ENCODE measurements around the gene POP7. TPM values are rescaled to one million over a fixed set of nuclear protein-coding genes. Genes with fewer than 3 reads are reported as not detected.

POP7 gene
- total RNA-seq, 1 experiment from 2014 or later = 79.2 TPM

DNA sequence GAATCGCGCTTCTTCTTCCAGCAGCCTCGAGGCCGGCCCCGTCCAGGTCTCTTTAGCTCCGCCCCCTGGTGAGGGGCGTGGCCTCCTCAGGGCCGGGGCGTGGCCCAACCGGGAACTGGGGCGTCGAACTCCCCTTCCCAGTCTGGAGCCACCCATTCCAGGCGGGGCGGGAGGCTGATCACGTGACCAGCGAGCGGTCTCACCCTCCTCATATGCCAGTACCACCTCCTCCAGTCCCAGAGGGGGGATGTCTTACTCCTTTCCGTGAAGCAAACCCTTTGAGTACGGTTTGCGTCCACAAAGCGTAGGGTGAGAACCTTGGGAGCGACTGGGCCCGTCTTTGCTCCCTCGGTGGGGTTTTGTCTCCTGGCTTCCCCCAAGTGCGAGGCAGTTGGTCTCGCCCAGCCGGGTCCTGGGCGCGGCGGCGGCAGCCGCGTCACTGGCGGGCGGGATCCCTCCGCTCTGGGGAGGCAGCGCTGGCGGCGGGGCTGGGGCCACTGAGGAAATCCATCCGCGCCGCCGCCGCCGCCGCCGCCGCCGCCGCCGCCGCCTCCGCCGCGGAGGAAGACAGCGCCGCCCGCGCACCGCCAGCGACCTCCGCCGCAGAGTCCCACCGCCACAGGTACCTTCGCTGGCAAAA is 32.5 kb upstream of the POP7 start, which contains the start of gene GNB2 (continued):
- TF ChIP-seq, protein P1, sequence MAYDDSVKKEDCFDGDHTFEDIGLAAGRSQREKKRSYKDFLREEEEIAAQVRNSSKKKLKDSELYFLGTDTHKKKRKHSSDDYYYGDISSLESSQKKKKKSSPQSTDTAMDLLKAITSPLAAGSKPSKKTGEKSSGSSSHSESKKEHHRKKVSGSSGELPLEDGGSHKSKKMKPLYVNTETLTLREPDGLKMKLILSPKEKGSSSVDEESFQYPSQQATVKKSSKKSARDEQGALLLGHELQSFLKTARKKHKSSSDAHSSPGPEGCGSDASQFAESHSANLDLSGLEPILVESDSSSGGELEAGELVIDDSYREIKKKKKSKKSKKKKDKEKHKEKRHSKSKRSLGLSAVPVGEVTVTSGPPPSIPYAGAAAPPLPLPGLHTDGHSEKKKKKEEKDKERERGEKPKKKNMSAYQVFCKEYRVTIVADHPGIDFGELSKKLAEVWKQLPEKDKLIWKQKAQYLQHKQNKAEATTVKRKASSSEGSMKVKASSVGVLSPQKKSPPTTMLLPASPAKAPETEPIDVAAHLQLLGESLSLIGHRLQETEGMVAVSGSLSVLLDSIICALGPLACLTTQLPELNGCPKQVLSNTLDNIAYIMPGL (CRISPR knock-in tag; IDR thresholded peaks at IDR 0.05) = 0 out of 2 replicates have a peak, but pooled peaks have one; percentile 23
- no peak for TF ChIP-seq ZBTB21 (CRISPR knock-in tag; IDR thresholded peaks at IDR 0.05; ENCODE audit: borderline replicate concordance)
- TF ChIP-seq NR2C2 (CRISPR knock-in tag; IDR thresholded peaks at IDR 0.05) = no peak
- TF ChIP-seq, protein P2, sequence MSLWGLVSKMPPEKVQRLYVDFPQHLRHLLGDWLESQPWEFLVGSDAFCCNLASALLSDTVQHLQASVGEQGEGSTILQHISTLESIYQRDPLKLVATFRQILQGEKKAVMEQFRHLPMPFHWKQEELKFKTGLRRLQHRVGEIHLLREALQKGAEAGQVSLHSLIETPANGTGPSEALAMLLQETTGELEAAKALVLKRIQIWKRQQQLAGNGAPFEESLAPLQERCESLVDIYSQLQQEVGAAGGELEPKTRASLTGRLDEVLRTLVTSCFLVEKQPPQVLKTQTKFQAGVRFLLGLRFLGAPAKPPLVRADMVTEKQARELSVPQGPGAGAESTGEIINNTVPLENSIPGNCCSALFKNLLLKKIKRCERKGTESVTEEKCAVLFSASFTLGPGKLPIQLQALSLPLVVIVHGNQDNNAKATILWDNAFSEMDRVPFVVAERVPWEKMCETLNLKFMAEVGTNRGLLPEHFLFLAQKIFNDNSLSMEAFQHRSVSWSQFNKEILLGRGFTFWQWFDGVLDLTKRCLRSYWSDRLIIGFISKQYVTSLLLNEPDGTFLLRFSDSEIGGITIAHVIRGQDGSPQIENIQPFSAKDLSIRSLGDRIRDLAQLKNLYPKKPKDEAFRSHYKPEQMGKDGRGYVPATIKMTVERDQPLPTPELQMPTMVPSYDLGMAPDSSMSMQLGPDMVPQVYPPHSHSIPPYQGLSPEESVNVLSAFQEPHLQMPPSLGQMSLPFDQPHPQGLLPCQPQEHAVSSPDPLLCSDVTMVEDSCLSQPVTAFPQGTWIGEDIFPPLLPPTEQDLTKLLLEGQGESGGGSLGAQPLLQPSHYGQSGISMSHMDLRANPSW (CRISPR knock-in tag; conservative IDR thresholded peaks at IDR 0.05; ENCODE audit: low read depth) = no peak
- no peak for TF ChIP-seq JUN (CRISPR knock-in tag; IDR thresholded peaks at IDR 0.05)
- TF ChIP-seq, protein P3, sequence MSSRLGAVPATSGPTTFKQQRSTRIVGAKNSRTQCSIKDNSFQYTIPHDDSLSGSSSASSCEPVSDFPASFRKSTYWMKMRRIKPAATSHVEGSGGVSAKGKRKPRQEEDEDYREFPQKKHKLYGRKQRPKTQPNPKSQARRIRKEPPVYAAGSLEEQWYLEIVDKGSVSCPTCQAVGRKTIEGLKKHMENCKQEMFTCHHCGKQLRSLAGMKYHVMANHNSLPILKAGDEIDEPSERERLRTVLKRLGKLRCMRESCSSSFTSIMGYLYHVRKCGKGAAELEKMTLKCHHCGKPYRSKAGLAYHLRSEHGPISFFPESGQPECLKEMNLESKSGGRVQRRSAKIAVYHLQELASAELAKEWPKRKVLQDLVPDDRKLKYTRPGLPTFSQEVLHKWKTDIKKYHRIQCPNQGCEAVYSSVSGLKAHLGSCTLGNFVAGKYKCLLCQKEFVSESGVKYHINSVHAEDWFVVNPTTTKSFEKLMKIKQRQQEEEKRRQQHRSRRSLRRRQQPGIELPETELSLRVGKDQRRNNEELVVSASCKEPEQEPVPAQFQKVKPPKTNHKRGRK (CRISPR knock-in tag; IDR thresholded peaks at IDR 0.05; ENCODE audit: borderline replicate concordance) = no peak
- no peak for TF ChIP-seq ZNF671 (CRISPR knock-in tag; IDR thresholded peaks at IDR 0.05)
- no peak for TF ChIP-seq TP53 (CRISPR knock-in tag; IDR thresholded peaks at IDR 0.05)
- no peak for TF ChIP-seq ZMAT4 (CRISPR knock-in tag; IDR thresholded peaks at IDR 0.05)
- TF ChIP-seq E2F1 (CRISPR knock-in tag; IDR thresholded peaks at IDR 0.05) = no peak
- TF ChIP-seq, protein P4, sequence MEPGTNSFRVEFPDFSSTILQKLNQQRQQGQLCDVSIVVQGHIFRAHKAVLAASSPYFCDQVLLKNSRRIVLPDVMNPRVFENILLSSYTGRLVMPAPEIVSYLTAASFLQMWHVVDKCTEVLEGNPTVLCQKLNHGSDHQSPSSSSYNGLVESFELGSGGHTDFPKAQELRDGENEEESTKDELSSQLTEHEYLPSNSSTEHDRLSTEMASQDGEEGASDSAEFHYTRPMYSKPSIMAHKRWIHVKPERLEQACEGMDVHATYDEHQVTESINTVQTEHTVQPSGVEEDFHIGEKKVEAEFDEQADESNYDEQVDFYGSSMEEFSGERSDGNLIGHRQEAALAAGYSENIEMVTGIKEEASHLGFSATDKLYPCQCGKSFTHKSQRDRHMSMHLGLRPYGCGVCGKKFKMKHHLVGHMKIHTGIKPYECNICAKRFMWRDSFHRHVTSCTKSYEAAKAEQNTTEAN (CRISPR knock-in tag; IDR thresholded peaks at IDR 0.05) = no peak
- TF ChIP-seq RELA (CRISPR knock-in tag; IDR thresholded peaks at IDR 0.05; ENCODE audit: borderline replicate concordance) = no peak
- TF ChIP-seq ATF1 (CRISPR knock-in tag; IDR thresholded peaks at IDR 0.05) = no peak
- TF ChIP-seq ZNF416 (CRISPR knock-in tag; IDR thresholded peaks at IDR 0.05) = no peak
- no peak; the same call in 1 of the 2 replicates for TF ChIP-seq NFYB (CRISPR knock-in tag; conservative IDR thresholded peaks at IDR 0.05; ENCODE audit: low read depth)
- TF ChIP-seq IRF2 (CRISPR knock-in tag; IDR thresholded peaks at IDR 0.05; ENCODE audit: borderline replicate concordance, low read depth) = no peak
- no peak for TF ChIP-seq CTCF (IDR thresholded peaks at IDR 0.05)
- no peak; the same call in 1 of the 2 replicates for TF ChIP-seq FOXP1 (CRISPR knock-in tag; IDR thresholded peaks at IDR 0.05; ENCODE audit: borderline replicate concordance)
- no peak for TF ChIP-seq ATF6 (CRISPR knock-in tag; IDR thresholded peaks at IDR 0.05)
- TF ChIP-seq, protein P5, sequence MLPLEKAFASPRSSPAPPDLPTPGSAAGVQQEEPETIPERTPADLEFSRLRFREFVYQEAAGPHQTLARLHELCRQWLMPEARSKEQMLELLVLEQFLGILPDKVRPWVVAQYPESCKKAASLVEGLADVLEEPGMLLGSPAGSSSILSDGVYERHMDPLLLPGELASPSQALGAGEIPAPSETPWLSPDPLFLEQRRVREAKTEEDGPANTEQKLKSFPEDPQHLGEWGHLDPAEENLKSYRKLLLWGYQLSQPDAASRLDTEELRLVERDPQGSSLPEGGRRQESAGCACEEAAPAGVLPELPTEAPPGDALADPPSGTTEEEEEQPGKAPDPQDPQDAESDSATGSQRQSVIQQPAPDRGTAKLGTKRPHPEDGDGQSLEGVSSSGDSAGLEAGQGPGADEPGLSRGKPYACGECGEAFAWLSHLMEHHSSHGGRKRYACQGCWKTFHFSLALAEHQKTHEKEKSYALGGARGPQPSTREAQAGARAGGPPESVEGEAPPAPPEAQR (CRISPR knock-in tag; IDR thresholded peaks at IDR 0.05) = no peak
- TF ChIP-seq JAZF1 (CRISPR knock-in tag; IDR thresholded peaks at IDR 0.05) = no peak
- no peak for TF ChIP-seq ELF4 (CRISPR knock-in tag; IDR thresholded peaks at IDR 0.05; ENCODE audit: low read depth)
- TF ChIP-seq KAT7 (CRISPR knock-in tag; IDR thresholded peaks at IDR 0.05; ENCODE audit: borderline replicate concordance) = 0 out of 2 replicates have a peak, but pooled peaks have one; percentile 71
- TF ChIP-seq ZNF121 (CRISPR knock-in tag; IDR thresholded peaks at IDR 0.05) = no peak
- peak; percentile 64; the same call in 1 of the 2 replicates for TF ChIP-seq SMAD4 (CRISPR knock-in tag; IDR thresholded peaks at IDR 0.05)

Data from WTC11 (cell line).